Endothelial cell (in vitro differentiated cells): ENCODE results near the gene HINFP. TPM values are rescaled to one million over a fixed set of nuclear protein-coding genes. Genes with fewer than 3 reads are reported as not detected.

Experiments
- DNase-seq: peaks from one replicate; pipeline ENCODE4 v3.0.0; 2021; ENCODE audit warnings: low spot score
- H3K27ac Mint-ChIP-seq: one replicate; pipeline ENCODE4 v1.8.0; 2021; ENCODE audit warnings: mixed read lengths, inconsistent platforms; ENCODE audit not compliant: unreplicated experiment
- H3K27me3 Mint-ChIP-seq: one replicate; pipeline ENCODE4 v1.8.0; 2021; ENCODE audit warnings: mild to moderate bottlenecking, moderate library complexity, mixed read lengths, inconsistent platforms; ENCODE audit not compliant: unreplicated experiment
- H3K36me3 Mint-ChIP-seq: one replicate; pipeline ENCODE4 v1.8.0; 2021; ENCODE audit warnings: mild to moderate bottlenecking, low read depth, mixed read lengths, inconsistent platforms; ENCODE audit not compliant: unreplicated experiment
- H3K4me1 Mint-ChIP-seq: one replicate; pipeline ENCODE4 v1.8.0; 2021; ENCODE audit warnings: mild to moderate bottlenecking, mixed read lengths, inconsistent platforms; ENCODE audit not compliant: unreplicated experiment
- H3K4me3 Mint-ChIP-seq: one replicate; pipeline ENCODE4 v1.8.0; 2021; ENCODE audit warnings: mild to moderate bottlenecking, mixed read lengths, inconsistent platforms; ENCODE audit not compliant: unreplicated experiment
- H3K9me3 Mint-ChIP-seq: one replicate; pipeline ENCODE4 v1.8.0; 2021; ENCODE audit warnings: mixed read lengths, inconsistent platforms; ENCODE audit not compliant: unreplicated experiment
- total RNA-seq: library from RNA; stranded (reverse); fragmentation: NEBNext Ultra II Directional; extraction: Animal tissue kit (Norgen Biotek cat#: 25700); gene quantifications from one replicate; pipeline ENCODE4 v1.2.1, GENCODE V29; 2021; ENCODE audit not compliant: unreplicated experiment
- TF ChIP-seq, protein P1 (sequence below): fragments of 200-600 bp; sonication (generic); IDR thresholded peaks from one replicate; pipeline ENCODE4 v1.5.0; 2021; ENCODE audit warnings: antibody characterized with exemption; ENCODE audit not compliant: unreplicated experiment

The HINFP gene
- total RNA-seq, 1 donor from 2014 or later = 33.6 TPM

GRCh38 chr11:119109843-119110242, 11.5 kb upstream of the HINFP start:
- Mint-ChIP-seq H3K4me3 (peak overlapping the region; percentile 53), H3K27ac (peak overlapping the region; percentile 2), H3K36me3 (peaks cover 25% of the 10 kb centered on the region), H3K27me3 (peaks cover 20% of the 10 kb centered on the region), H3K4me1 (peaks cover 44% of the 10 kb centered on the region), H3K9me3 (no peaks in the 10 kb centered on the region)
- DNase-seq = no peak
- TF ChIP-seq, protein P1, sequence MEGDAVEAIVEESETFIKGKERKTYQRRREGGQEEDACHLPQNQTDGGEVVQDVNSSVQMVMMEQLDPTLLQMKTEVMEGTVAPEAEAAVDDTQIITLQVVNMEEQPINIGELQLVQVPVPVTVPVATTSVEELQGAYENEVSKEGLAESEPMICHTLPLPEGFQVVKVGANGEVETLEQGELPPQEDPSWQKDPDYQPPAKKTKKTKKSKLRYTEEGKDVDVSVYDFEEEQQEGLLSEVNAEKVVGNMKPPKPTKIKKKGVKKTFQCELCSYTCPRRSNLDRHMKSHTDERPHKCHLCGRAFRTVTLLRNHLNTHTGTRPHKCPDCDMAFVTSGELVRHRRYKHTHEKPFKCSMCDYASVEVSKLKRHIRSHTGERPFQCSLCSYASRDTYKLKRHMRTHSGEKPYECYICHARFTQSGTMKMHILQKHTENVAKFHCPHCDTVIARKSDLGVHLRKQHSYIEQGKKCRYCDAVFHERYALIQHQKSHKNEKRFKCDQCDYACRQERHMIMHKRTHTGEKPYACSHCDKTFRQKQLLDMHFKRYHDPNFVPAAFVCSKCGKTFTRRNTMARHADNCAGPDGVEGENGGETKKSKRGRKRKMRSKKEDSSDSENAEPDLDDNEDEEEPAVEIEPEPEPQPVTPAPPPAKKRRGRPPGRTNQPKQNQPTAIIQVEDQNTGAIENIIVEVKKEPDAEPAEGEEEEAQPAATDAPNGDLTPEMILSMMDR = no peak

GRCh38 chr11:119110439-119110838, 10.9 kb upstream of the HINFP start:
- no peaks in the 10 kb centered on the region for H3K9me3 Mint-ChIP-seq
- TF ChIP-seq, protein P1 = no peak
- H3K4me3 Mint-ChIP-seq = peak overlapping the region; percentile 49

DNA sequence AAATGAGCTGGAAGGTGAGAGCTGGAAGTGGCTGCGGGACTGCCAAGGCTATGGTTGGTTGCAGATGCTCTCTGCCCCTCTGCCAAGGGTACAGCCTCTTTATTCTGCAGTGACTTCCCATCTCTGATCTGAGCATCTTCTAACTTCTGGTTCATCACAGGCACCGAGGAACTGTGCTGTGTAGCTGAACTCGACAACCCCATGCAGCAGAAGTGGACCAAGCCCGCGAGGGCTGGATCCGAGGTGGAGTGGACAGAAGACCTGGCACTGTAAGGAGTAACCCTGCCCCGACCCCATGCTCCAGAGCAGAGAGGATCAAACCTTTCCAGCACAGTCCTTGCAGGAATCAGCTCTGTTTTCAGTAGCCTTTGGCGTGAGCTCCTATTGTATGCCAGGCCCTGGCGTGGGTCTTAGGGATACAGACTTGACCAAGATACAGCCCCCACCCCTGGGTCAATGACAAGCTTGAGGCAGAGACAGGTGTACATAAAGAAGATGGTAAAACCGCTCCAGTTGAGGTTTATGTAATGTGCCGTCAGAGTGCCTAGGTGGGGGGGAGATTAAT, 9.9 kb upstream of the HINFP start:
- H3K27ac Mint-ChIP-seq = no peak overlapping the region
- H3K4me1 Mint-ChIP-seq = peaks cover 48% of the 10 kb centered on the region
- H3K4me3 Mint-ChIP-seq = peak overlapping the region; percentile 34
- TF ChIP-seq, protein P1 = no peak
- DNase-seq = no peak
- H3K36me3 Mint-ChIP-seq = peaks cover 25% of the 10 kb centered on the region
- H3K9me3 Mint-ChIP-seq = no peaks in the 10 kb centered on the region
- peaks cover 17% of the 10 kb centered on the region for H3K27me3 Mint-ChIP-seq

More at GRCh38 chr11:119110439-119110838, 10.9 kb upstream of the HINFP start:
- Mint-ChIP-seq H3K4me1 (peaks cover 45% of the 10 kb centered on the region), H3K27ac (peak overlapping the region; percentile 2), H3K27me3 (peaks cover 17% of the 10 kb centered on the region), H3K36me3 (peaks cover 25% of the 10 kb centered on the region)
- no peak for DNase-seq

DNA sequence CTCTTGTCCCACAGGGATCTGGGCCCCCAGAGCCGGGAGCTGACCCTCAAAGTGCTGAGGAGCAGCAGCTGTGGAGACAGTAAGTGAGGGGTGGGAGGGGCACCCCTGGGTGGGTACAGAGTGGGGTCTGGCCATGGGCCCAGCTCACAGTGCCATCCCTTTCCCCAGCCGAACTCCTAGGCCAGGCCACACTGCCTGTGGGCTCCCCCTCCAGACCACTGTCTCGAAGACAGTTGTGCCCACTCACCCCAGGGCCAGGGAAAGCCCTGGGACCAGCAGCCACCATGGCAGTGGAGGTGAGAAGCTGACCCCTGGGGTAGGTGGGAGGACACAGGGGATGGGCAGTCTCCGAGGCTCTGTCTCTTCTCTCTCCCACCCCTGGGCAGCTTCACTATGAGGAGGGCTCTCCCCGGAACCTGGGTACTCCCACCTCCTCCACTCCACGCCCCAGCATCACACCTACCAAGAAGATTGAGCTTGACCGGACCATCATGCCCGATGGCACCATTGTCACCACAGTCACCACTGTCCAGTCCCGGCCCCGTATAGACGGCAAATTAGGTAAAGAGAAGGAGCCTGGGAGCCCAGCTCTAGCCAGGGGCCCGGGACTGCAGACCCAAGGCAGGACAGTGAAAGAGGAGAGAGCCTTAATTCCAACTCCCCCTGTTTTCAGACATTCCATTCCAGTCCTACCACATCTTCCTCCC, 8.9 kb upstream of the HINFP start:
- Mint-ChIP-seq H3K4me1 (peaks cover 43% of the 10 kb centered on the region), H3K4me3 (peak overlapping the region; percentile 6), H3K9me3 (no peaks in the 10 kb centered on the region), H3K36me3 (peaks cover 25% of the 10 kb centered on the region), H3K27ac (peak overlapping the region; percentile 15), H3K27me3 (peaks cover 17% of the 10 kb centered on the region)
- TF ChIP-seq, protein P1 = no peak
- DNase-seq = no peak

GRCh38 chr11:119113716-119114115, 7.7 kb upstream of the HINFP start:
- H3K4me1 Mint-ChIP-seq = peaks cover 35% of the 10 kb centered on the region
- TF ChIP-seq, protein P1 = no peak
- no peak overlapping the region for H3K4me3 Mint-ChIP-seq
- peaks cover 25% of the 10 kb centered on the region for H3K36me3 Mint-ChIP-seq
- peaks cover 13% of the 10 kb centered on the region for H3K27me3 Mint-ChIP-seq
- no peak for DNase-seq
- no peaks in the 10 kb centered on the region for H3K9me3 Mint-ChIP-seq
- H3K27ac Mint-ChIP-seq = no peak overlapping the region
